Daoy (cell line): ENCODE measurements around the gene ZDHHC11B. TPM values are rescaled to one million over a fixed set of nuclear protein-coding genes. Genes with fewer than 3 reads are reported as not detected.

Source experiments
- DNase-seq: peaks from one replicate; pipeline ENCODE4 v3.0.0-alpha.2; 2015; ENCODE audit warnings: low read depth
- total RNA-seq: library from RNA; depleted of rRNA; stranded (reverse); fragments of >200 nt; shearing (Covaris generic); gene quantifications from 2 replicates; pipeline ENCODE4 v1.2.3, GENCODE V29; 2014

The ZDHHC11B gene
- total RNA-seq, 1 experiment from 2014 or later, result under 0.01 TPM

GRCh38 chr5:673831-674629 lies 110.5 kb downstream of the ZDHHC11B start:
- no peak for DNase-seq

GRCh38 chr5:673161-673830 lies 111.2 kb downstream of the ZDHHC11B start:
- DNase-seq, result no peak

- peak; percentile 85 for DNase-seq
These were observed 112.0 kb downstream of the ZDHHC11B start for GRCh38 chr5:672329-673160.

GRCh38 chr5:671459-672328 lies 112.8 kb downstream of the ZDHHC11B start:
- DNase-seq, result peak; percentile 76

- DNase-seq, result no peak
These were observed 113.9 kb downstream of the ZDHHC11B start for GRCh38 chr5:670396-671270.

- DNase-seq, result no peak
These were observed 114.6 kb downstream of the ZDHHC11B start for GRCh38 chr5:669842-670395.

GRCh38 chr5:669111-669841 lies 115.3 kb downstream of the ZDHHC11B start:
- DNase-seq, result peak; percentile 82

GRCh38 chr5:668283-668995 lies 116.1 kb downstream of the ZDHHC11B start:
- DNase-seq, result no peak

- no peak for DNase-seq
These were observed 117.6 kb downstream of the ZDHHC11B start for GRCh38 chr5:666816-667498.

- DNase-seq, result no peak
These were observed 118.4 kb downstream of the ZDHHC11B start for GRCh38 chr5:665956-666711.

- DNase-seq, result no peak
These were observed 119.0 kb downstream of the ZDHHC11B start for GRCh38 chr5:665541-665955.

- no peak for DNase-seq
These were observed 119.6 kb downstream of the ZDHHC11B start for GRCh38 chr5:664994-665360.

- DNase-seq, result no peak
These were observed 120.1 kb downstream of the ZDHHC11B start for GRCh38 chr5:664343-664993.

GRCh38 chr5:663436-664342 lies 120.8 kb downstream of the ZDHHC11B start:
- DNase-seq, result no peak

GRCh38 chr5:662751-663435 lies 121.6 kb downstream of the ZDHHC11B start:
- no peak for DNase-seq
